Activated naive CD8-positive, alpha-beta T cell treated with anti-CD3 and anti-CD28 coated beads, Interleukin-2, amount 10 ng/mL, durations not matched to agents 7 days and 5 days (primary cell): ENCODE data around the gene WTAP. TPM values are rescaled to one million over a fixed set of nuclear protein-coding genes. Genes with fewer than 3 reads are reported as not detected.
"Not testable (repeated sequence)": the region's sequence is repeated elsewhere in the genome, so short reads cannot be mapped to it uniquely, and the experiment has no call there.

Source experiments
- ATAC-seq: fragments of 150-1000 bp; cut with Tn5 transposase; one replicate; pipeline ENCODE4 v1.10.0; 2021; ENCODE audit warnings: low read depth, moderate library complexity
- POLR2A ChIA-PET: fragments of 350-600 bp; sonication (Branson Sonifier 250); formaldehyde crosslinking; loops from one replicate; lab custom pipeline; 2021; ENCODE audit warnings: antibody characterized with exemption; lab: Charles Lee
- DNase-seq: peaks from one replicate; pipeline ENCODE4 v3.0.0; 2021
- H3K27ac Mint-ChIP-seq: one replicate; pipeline ENCODE4 v1.8.0; 2022; ENCODE audit warnings: mild to moderate bottlenecking, mixed read lengths
- H3K27me3 Mint-ChIP-seq: one replicate; pipeline ENCODE4 v1.8.0; 2022; ENCODE audit warnings: mild to moderate bottlenecking, moderate library complexity, mixed read lengths
- H3K36me3 Mint-ChIP-seq: one replicate; pipeline ENCODE4 v1.8.0; 2021; ENCODE audit warnings: mild to moderate bottlenecking, mixed read lengths
- H3K4me1 Mint-ChIP-seq: one replicate; pipeline ENCODE4 v1.8.0; 2021; ENCODE audit warnings: mixed read lengths
- H3K4me3 Mint-ChIP-seq: one replicate; pipeline ENCODE4 v1.8.0; 2022; ENCODE audit warnings: mild to moderate bottlenecking, moderate library complexity, mixed read lengths
- H3K9me3 Mint-ChIP-seq: one replicate; pipeline ENCODE4 v1.8.0; 2021; ENCODE audit warnings: mixed read lengths
- total RNA-seq, 2 experiments: library from RNA; stranded (reverse); gene quantifications; one replicate each; pipeline ENCODE4 v1.2.3, GENCODE V29; 2021

WTAP gene
- total RNA-seq, 2 experiments from 2014 or later: 127 to 129 TPM

DNA sequence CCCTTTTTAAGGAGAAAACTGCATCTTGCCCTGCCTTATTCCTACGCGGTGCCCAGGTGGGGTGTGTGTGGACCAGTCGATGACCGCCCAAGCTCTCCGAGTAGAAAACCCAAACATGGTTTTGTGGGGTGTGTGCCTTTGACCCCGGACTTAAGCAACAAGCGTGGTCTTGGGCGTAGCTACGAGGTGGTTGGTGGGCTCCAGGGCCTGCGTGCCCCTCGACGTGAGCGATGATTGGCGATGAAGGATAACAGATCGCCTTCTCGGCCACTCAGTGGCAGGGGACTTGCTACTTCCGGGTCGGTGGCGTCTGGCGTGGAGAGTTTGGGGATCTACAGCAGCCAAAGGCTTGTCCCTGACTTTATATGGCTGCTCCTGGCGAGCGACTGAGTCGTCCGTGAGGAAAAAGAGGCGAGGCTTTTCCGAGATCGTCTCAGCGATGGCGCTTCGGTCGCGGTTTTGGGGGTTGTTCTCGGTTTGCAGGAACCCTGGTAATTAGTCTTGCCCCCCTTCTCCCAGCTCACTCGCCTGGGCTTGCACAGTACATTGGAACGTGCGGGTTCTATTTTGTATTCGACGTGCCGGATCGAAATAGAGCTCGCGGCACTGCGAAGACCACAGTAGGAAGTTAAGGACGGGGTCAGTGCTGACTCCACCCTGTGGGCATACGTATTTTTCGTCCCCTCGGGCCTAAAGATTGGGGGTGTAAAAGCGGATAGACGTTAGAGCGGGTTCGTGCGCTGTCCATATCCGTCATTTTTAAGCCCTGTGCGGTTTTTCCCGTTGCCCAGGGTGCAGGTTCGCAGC is 63.0 kb downstream of the WTAP start, which contains the start of gene MRPL18:
MRPL18 (plus strand) TSS at position 319 of the 807 bp plus-strand sequence; CDS start at position 440, 121 bp downstream.
- DNase-seq (peak; percentile 81), ATAC-seq (peak; percentile 84)
- POLR2A ChIA-PET: interaction anchor here (0.5 to 5.8 kb wide), 33 partner anchors 8 to 978 kb away, joined by 3 to 89 read pairs (median 4); partner anchors contain the start of genes ACAT2, PNLDC1, SOD2 and WTAP
- Mint-ChIP-seq H3K27ac (peak within 1 kb of the TSS; percentile 91), H3K36me3 (peaks cover 36% of the 10 kb centered on the region), H3K27me3 (no peaks in the 10 kb centered on the region), H3K4me3 (peak within 1 kb of the TSS; percentile 88), H3K4me1 (peaks cover 46% of the 10 kb centered on the region), H3K9me3 (no peaks in the 10 kb centered on the region)

DNA sequence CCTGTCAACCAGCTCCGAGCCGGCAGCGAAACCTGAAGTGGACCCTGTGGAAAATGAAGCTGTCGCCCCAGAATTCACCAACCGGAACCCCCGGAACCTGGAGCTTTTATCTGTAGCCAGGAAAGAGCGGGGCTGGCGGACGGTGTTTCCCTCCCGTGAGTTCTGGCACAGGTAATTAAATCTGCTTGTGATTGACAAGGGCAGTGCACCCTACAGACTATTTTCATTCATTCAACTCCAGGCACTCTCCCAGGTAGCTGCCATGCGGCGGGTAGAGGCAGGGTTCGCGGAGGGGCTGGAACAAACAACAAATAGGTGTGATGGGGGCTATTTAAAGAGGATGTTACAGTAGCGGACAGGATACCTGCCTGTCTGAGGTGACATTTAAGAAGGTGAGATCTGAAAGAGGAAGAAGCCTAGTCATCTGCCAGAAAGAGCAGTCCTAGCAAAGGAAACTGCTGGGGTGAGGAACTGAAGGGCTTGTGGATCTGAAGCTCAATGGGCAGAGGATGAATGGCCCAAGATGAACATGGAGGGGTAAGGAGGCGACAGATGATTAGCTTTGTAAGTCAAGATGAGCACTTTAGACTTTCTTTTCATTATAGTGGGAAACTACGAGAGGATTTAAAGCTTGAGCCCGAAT is 63.8 kb downstream of the WTAP start:
- DNase-seq (peak; percentile 43), ATAC-seq (no peak)
- POLR2A ChIA-PET: interaction anchor here (0.5 to 5.8 kb wide), 15 partner anchors 9 to 979 kb away, joined by 3 to 89 read pairs (median 6); partner anchors contain the start of genes ACAT2, PNLDC1, SOD2 and WTAP
- peaks cover 35% of the 10 kb centered on the region for H3K36me3 Mint-ChIP-seq
- peak overlapping the region; percentile 91 for H3K27ac Mint-ChIP-seq
- H3K9me3 Mint-ChIP-seq: no peaks in the 10 kb centered on the region
- peak overlapping the region; percentile 88 for H3K4me3 Mint-ChIP-seq
- peaks cover 43% of the 10 kb centered on the region for H3K4me1 Mint-ChIP-seq
- H3K27me3 Mint-ChIP-seq: no peaks in the 10 kb centered on the region

DNA sequence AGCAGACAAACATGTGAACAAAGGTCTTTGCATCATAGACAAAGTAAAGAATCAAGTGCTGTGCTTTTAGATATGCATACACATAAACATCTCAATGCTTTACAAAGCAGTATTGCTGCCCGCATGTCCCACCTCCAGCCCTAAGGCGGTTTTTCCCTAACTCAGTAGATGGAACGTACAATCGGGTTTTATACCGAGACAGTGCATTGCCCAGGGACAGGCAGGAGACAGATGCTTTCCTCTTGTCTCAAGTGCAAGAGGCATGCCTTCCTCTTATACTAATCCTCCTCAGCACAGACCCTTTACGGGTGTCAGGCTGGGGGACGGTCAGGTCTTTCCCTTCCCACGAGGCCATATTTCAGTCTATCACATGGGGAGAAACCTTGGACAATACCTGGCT is 67.7 kb downstream of the WTAP start:
- H3K27ac Mint-ChIP-seq, DNase-seq, ATAC-seq, H3K4me3 Mint-ChIP-seq, POLR2A ChIA-PET, H3K27me3 Mint-ChIP-seq, H3K9me3 Mint-ChIP-seq: not testable (repeated sequence)
- peaks cover 35% of the 10 kb centered on the region for H3K4me1 Mint-ChIP-seq
- peaks cover 26% of the 10 kb centered on the region for H3K36me3 Mint-ChIP-seq

DNA sequence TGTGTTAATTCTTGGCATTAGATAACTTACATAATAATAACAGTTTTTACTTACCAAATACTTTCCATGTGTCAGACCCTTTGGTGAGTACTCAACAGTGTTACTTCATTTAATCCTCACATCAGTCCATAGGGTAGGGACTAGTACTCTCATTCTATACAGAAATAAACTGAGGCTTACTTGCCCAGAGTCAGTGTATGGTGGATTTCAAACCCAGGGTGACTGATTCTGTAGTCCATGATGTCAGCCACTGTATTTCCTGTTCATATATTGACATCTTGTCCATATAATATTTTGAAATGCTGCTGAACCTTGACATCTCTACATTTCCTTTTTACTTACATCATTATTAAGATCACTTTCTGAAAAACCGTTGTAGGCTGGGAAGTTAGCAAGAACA is 70.2 kb downstream of the WTAP start:
- Mint-ChIP-seq H3K9me3 (no peaks in the 10 kb centered on the region), H3K36me3 (peaks cover 18% of the 10 kb centered on the region), H3K4me3 (no peak overlapping the region), H3K4me1 (peaks cover 20% of the 10 kb centered on the region), H3K27me3 (no peaks in the 10 kb centered on the region), H3K27ac (no peak overlapping the region)
- POLR2A ChIA-PET: interaction anchor here (1.5 kb wide), 1 partner anchor 71 kb away, joined by 4 read pairs; the partner anchor contains the start of gene WTAP
- ATAC-seq (no peak), DNase-seq (no peak)

DNA sequence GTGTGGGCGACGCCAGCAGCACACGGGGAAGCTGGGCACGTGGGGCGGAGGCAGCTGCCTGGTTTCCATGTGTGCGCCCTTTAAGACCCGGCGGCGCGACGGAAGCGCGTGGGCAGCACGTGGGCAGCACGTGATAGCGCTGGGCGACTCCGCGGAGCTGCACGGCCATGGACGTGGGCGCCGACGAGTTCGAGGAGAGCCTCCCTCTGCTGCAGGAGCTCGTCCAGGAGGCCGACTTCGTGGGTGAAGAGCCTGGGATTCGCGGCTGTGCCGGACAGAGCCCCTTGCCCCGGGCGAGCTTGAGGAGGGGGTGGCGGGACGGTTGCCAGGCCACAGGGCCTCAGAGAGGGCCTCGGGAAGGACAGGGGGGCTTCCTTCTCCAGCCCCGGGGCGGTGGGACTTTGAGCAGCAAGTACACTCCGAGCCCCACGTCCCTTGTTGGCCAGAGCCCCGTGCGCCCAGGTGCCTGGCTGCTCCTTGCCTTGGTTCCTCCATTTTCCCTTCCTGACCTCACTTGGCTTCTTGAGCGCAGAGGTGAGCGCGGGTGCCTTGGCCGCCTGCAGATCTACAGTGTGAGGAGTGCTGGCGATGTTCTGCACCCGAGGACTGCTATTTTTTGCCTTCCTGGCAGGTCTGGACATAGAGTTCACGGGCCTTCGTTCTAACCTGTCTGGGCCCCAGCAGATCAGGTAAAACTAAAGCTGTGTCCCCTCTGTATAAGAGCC is 73.0 kb downstream of the WTAP start, which contains the start of gene PNLDC1:
PNLDC1 (plus strand) TSS at position 136 of the 725 bp plus-strand sequence; CDS start at position 168, 32 bp downstream.
- DNase-seq: no peak
- peaks cover 6% of the 10 kb centered on the region for H3K36me3 Mint-ChIP-seq
- no peaks in the 10 kb centered on the region for H3K27me3 Mint-ChIP-seq
- no peak within 1 kb of the TSS for H3K4me3 Mint-ChIP-seq
- H3K9me3 Mint-ChIP-seq: no peaks in the 10 kb centered on the region
- no peak for ATAC-seq
- H3K27ac Mint-ChIP-seq: no peak within 1 kb of the TSS
- H3K4me1 Mint-ChIP-seq: peaks cover 7% of the 10 kb centered on the region
- POLR2A ChIA-PET: interaction anchor here (1.6 kb wide), 1 partner anchor 9 kb away, joined by 5 read pairs; the partner anchor contains the start of gene MRPL18

DNA sequence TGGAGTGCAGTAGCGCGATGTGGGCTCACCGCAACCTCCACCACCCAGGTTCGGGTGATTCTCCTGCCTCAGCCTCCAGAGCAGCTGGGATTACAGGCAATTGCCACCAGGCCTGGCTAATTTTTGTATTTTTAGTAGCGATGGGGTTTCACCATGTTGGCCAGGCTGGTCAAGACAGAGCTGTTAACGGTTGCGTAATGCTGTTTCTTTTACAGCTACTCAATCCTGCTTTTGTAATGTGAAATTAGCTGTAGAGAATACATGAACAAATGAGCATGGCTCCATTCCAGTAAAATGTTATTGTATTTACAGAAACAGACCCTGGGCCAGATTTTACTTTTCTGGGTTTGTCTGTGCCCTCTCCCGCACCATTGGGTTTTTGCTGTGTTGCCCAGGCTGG is 74.6 kb downstream of the WTAP start:
- Mint-ChIP-seq H3K27me3 (no peaks in the 10 kb centered on the region), H3K9me3 (no peaks in the 10 kb centered on the region)
- no peak for ATAC-seq

GRCh38 chr6:159804504-159804903 is 77.2 kb downstream of the WTAP start:
- no peak overlapping the region for H3K27ac Mint-ChIP-seq
- ATAC-seq (no peak), DNase-seq (no peak)

More for the DNA sequence above, 74.6 kb downstream of the WTAP start:
- H3K4me3 Mint-ChIP-seq: no peak overlapping the region
- no peak for DNase-seq
- H3K36me3 Mint-ChIP-seq: peaks cover 6% of the 10 kb centered on the region
- no peak overlapping the region for H3K27ac Mint-ChIP-seq
- POLR2A ChIA-PET: interaction anchor here (1.4 to 1.8 kb wide), 2 partner anchors 12 to 18 kb away, joined by 3 to 5 read pairs; partner anchors contain the start of genes MRPL18 and TCP1
- peaks cover 4% of the 10 kb centered on the region for H3K4me1 Mint-ChIP-seq

GRCh38 chr6:159805440-159806020 is 78.2 kb downstream of the WTAP start:
- H3K27ac Mint-ChIP-seq: no peak overlapping the region
- ATAC-seq (no peak), DNase-seq (no peak)
- POLR2A ChIA-PET: interaction anchor here (0.6 to 1.7 kb wide), 2 partner anchors 14 to 21 kb away, joined by 3 to 6 read pairs; no protein-coding TSS in a partner anchor
- H3K4me3 Mint-ChIP-seq: no peak overlapping the region
- H3K9me3 Mint-ChIP-seq: no peaks in the 10 kb centered on the region
- H3K4me1 Mint-ChIP-seq: peaks cover 4% of the 10 kb centered on the region
- no peaks in the 10 kb centered on the region for H3K27me3 Mint-ChIP-seq
- peaks cover 2% of the 10 kb centered on the region for H3K36me3 Mint-ChIP-seq

More at GRCh38 chr6:159804504-159804903, 77.2 kb downstream of the WTAP start:
- H3K9me3 Mint-ChIP-seq: no peaks in the 10 kb centered on the region
- H3K4me1 Mint-ChIP-seq: peaks cover 2% of the 10 kb centered on the region
- H3K36me3 Mint-ChIP-seq: peaks cover 2% of the 10 kb centered on the region
- H3K27me3 Mint-ChIP-seq: no peaks in the 10 kb centered on the region
- POLR2A ChIA-PET: interaction anchor here (1.7 kb wide), 1 partner anchor 13 kb away, joined by 6 read pairs; no protein-coding TSS in a partner anchor
- H3K4me3 Mint-ChIP-seq: no peak overlapping the region

Other genes with a start within 250 kb of the WTAP start
- 10 to 100 TPM; 68.4 to 72.1 TPM for gene SOD2, start 34.3 kb upstream of the WTAP start, total RNA-seq
- 10 to 100 TPM; 55.3 to 57.1 TPM for gene ACAT2, start 34.5 kb downstream of the WTAP start, total RNA-seq
- gene TCP1, start 62.1 kb downstream of the WTAP start, total RNA-seq: 100 to 1,000 TPM; 181 to 197 TPM
- 10 to 100 TPM; 58.9 to 62.0 TPM for gene MRPL18, start 63.0 kb downstream of the WTAP start, total RNA-seq
- under 1 TPM; 0.42 to 0.96 TPM for gene PNLDC1, start 72.8 kb downstream of the WTAP start, total RNA-seq
- not detected for gene MAS1, start 163.5 kb downstream of the WTAP start, total RNA-seq
- gene IGF2R, start 241.6 kb downstream of the WTAP start, total RNA-seq: 10 to 100 TPM; 75.0 to 77.7 TPM